Body of pancreas (tissue), 4 donors: ENCODE measurements around the gene CNTRL.

Experiments used
- CTCF ChIP-seq, 7 experiments: fragments of 450-650 bp in 4 of 7; fragments of 200-600 bp in 3 of 7; sonication (generic) in 3 of 7; IDR thresholded peaks; one replicate each; pipeline ENCODE4 v1.5.1; 2016 to 2019; ENCODE audit warnings: antibody characterized with exemption in 7 of 7
- POLR2A ChIP-seq, 3 donors: fragments of 450-650 bp; IDR thresholded peaks; one replicate each; pipeline ENCODE4 v1.6.1; 2016; ENCODE audit warnings: antibody characterized with exemption in 3 of 3, mild to moderate bottlenecking in 2 of 3

- TF ChIP-seq CTCF (IDR thresholded peaks at IDR 0.05) (peak in 5 of 7 experiments; percentile 14 to 58 (median 40)), POLR2A (IDR thresholded peaks at IDR 0.05) (no peak)
Measured at GRCh38 chr9:121034529-121034928, 40.2 kb upstream of the CNTRL start.
